AG04450 (cell line): ENCODE results near the gene EMILIN2. TPM values are rescaled to one million over a fixed set of nuclear protein-coding genes. Genes with fewer than 3 reads are reported as not detected.
"Not testable (repeated sequence)": the region's sequence is repeated elsewhere in the genome, so short reads cannot be mapped to it uniquely, and the experiment has no call there.

Source experiments
- CTCF ChIA-PET: fragments of 300-600, 350-600 bp; formaldehyde crosslinking; extraction: SDS; loops from one replicate; lab custom pipeline; 2022; ENCODE audit warnings: antibody characterized with exemption, inconsistent platforms; lab: Charles Lee
- POLR2A ChIA-PET: fragments of 350-600 bp; formaldehyde crosslinking; extraction: SDS; loops from one replicate; lab custom pipeline; 2021; ENCODE audit warnings: antibody characterized with exemption, inconsistent platforms; lab: Yijun Ruan, JAX
- DNase-seq: peaks from one replicate; pipeline ENCODE4 v3.0.0-alpha.2; 2011; ENCODE audit warnings: low read depth, low spot score
- H3K27ac ChIP-seq: one replicate; pipeline ENCODE4 v1.5.1; 2012; ENCODE audit warnings: low read depth, low read length, control low read depth
- H3K27me3 ChIP-seq: one replicate; pipeline ENCODE4 v1.6.0; 2012; ENCODE audit warnings: low read length; ENCODE audit not compliant: control insufficient read depth, insufficient read depth
- H3K4me3 ChIP-seq: 2 replicates; pipeline ENCODE4 v1.5.1; 2011; ENCODE audit warnings: mild to moderate bottlenecking, low read depth, low read length, control low read depth
- H3K9me3 ChIP-seq: 2 replicates; pipeline ENCODE4 v1.5.1; 2012; ENCODE audit warnings: low read length; ENCODE audit not compliant: control insufficient read depth, insufficient read depth
- CTCF ChIP-seq: IDR thresholded peaks from 2 replicates; pipeline ENCODE4 v1.5.1; 2011; ENCODE audit warnings: low read depth, low read length, control low read depth, inconsistent platforms
- polyA plus RNA-seq: library from polyadenylated mRNA; depleted of rRNA; stranded (reverse); fragments of >200 nt; gene quantifications from 2 replicates; pipeline ENCODE4 v1.2.3, GENCODE V29; 2011

The EMILIN2 gene
- polyA plus RNA-seq, 1 experiment, result 1.2 TPM

- POLR2A ChIA-PET, result no interaction called here
- Histone ChIP-seq H3K27ac (no peak overlapping the region), H3K27me3 (peaks cover 4% of the 10 kb centered on the region), H3K9me3 (no peaks in the 10 kb centered on the region; the same call in 1 of the 2 replicates), H3K4me3 (no peak overlapping the region)
- no peak for DNase-seq
- TF ChIP-seq CTCF, result no peak
- CTCF ChIA-PET, result interaction anchor here (1.3 kb wide), 1 partner anchor 217 kb away, joined by 5 read pairs; no protein-coding TSS in a partner anchor
Observed at GRCh38 chr18:2912357-2913299, 65.8 kb downstream of the EMILIN2 start.

GRCh38 chr18:2913398-2914005 lies 66.7 kb downstream of the EMILIN2 start:
- no peak for TF ChIP-seq CTCF
- ChIA-PET POLR2A (no interaction called here), CTCF (interaction anchor here (1.3 kb wide), 1 partner anchor 216 kb away, joined by 5 read pairs; no protein-coding TSS in a partner anchor)
- DNase-seq, result no peak
- Histone ChIP-seq H3K4me3 (no peak overlapping the region), H3K9me3 (no peaks in the 10 kb centered on the region; the same call in 1 of the 2 replicates), H3K27ac (no peak overlapping the region), H3K27me3 (no peaks in the 10 kb centered on the region)

GRCh38 chr18:2914185-2914880 lies 67.5 kb downstream of the EMILIN2 start:
- CTCF ChIA-PET, result no interaction called here
- POLR2A ChIA-PET, result interaction anchor here (0.7 kb wide), 1 partner anchor 39 kb away, joined by 3 read pairs; no protein-coding TSS in a partner anchor
- H3K27ac ChIP-seq, result no peak overlapping the region
- no peak overlapping the region for H3K4me3 ChIP-seq
- H3K9me3 ChIP-seq, result no peaks in the 10 kb centered on the region; the same call in 1 of the 2 replicates
- no peaks in the 10 kb centered on the region for H3K27me3 ChIP-seq
- TF ChIP-seq CTCF, result no peak
- no peak for DNase-seq

- DNase-seq, result no peak
- Histone ChIP-seq H3K9me3 (no peaks in the 10 kb centered on the region; the same call in 1 of the 2 replicates), H3K4me3 (no peak overlapping the region), H3K27me3 (no peaks in the 10 kb centered on the region), H3K27ac (no peak overlapping the region)
- ChIA-PET POLR2A (interaction anchor here (0.7 kb wide), 1 partner anchor 40 kb away, joined by 3 read pairs; no protein-coding TSS in a partner anchor), CTCF (no interaction called here)
- TF ChIP-seq CTCF, result no peak
Observed at GRCh38 chr18:2914881-2915240, 68.1 kb downstream of the EMILIN2 start.

- DNase-seq, POLR2A ChIA-PET, H3K9me3 ChIP-seq, H3K27me3 ChIP-seq, H3K27ac ChIP-seq, H3K4me3 ChIP-seq, CTCF ChIA-PET: not testable (repeated sequence)
Observed at GRCh38 chr18:2915486-2915885, 68.7 kb downstream of the EMILIN2 start.
